Mucosa of rectum (tissue), 2 donors: Measurements from ENCODE around the gene ERICH3.

Source experiments
- H3K27ac ChIP-seq, 2 donors: one replicate each; pipeline ENCODE4 v1.7.0; 2013; ENCODE audit warnings: inconsistent platforms in 2 of 2, low read depth in 2 of 2, low read length in 2 of 2
- H3K27me3 ChIP-seq, 2 donors: one replicate each; pipeline ENCODE4 v1.7.0; 2013; ENCODE audit warnings: low read length in 2 of 2; ENCODE audit not compliant: control insufficient read depth in 2 of 2, insufficient read depth in 2 of 2
- H3K36me3 ChIP-seq, 2 donors: one replicate each; pipeline ENCODE4 v1.7.0; 2013; ENCODE audit warnings: low read length in 2 of 2; ENCODE audit not compliant: control insufficient read depth in 2 of 2, insufficient read depth in 2 of 2
- H3K4me1 ChIP-seq, 2 donors: one replicate each; pipeline ENCODE4 v1.7.0; 2013; ENCODE audit warnings: low read length in 2 of 2, mild to moderate bottlenecking in 1 of 2; ENCODE audit not compliant: control insufficient read depth in 2 of 2, insufficient read depth in 2 of 2
- H3K4me3 ChIP-seq, 2 donors: one replicate each; pipeline ENCODE4 v1.7.0; 2013; ENCODE audit warnings: low read length in 2 of 2
- H3K9ac ChIP-seq, 2 donors: one replicate each; pipeline ENCODE4 v1.7.0; 2013; ENCODE audit warnings: low read length in 2 of 2, low read depth in 1 of 2, mild to moderate bottlenecking in 1 of 2
- H3K9me3 ChIP-seq, 2 donors: one replicate each; pipeline ENCODE4 v1.7.0; 2013; ENCODE audit warnings: low read length in 2 of 2; ENCODE audit not compliant: control insufficient read depth in 2 of 2
- donor health status: healthy.
- donor health status: Normal muscosa, but diverticular disease.

Gene ERICH3

GRCh38 chr1:74673351-74674111 lies at the start of gene ERICH3:
Gene ERICH3, minus strand, starts transcription at chr1:74673792. Its CDS starts 273 bp downstream, at chr1:74673519.
- Histone ChIP-seq H3K9me3 (no peaks in the 10 kb centered on the region), H3K36me3 (no peaks in the 10 kb centered on the region), H3K27me3 (peaks cover 6 to 9% of the 10 kb centered on the region in 2 donors), H3K27ac (no peak within 1 kb of the TSS), H3K4me3 (peak within 1 kb of the TSS in 1 of 2 donors; percentile 53), H3K4me1 (peaks cover 0 to 2% of the 10 kb centered on the region in 2 donors), H3K9ac (no peak within 1 kb of the TSS)

- no peak overlapping the region for H3K27ac ChIP-seq
- H3K4me3 ChIP-seq: no peak overlapping the region
- no peaks in the 10 kb centered on the region for H3K4me1 ChIP-seq
- no peak overlapping the region for H3K9ac ChIP-seq
- H3K27me3 ChIP-seq: no peaks in the 10 kb centered on the region
- H3K36me3 ChIP-seq: peaks cover 20 to 42% of the 10 kb centered on the region in 2 donors
- H3K9me3 ChIP-seq: no peaks in the 10 kb centered on the region
Observed at GRCh38 chr1:74717626-74718025, 44.0 kb upstream of the ERICH3 start.

- no peak overlapping the region for H3K9ac ChIP-seq
- no peaks in the 10 kb centered on the region for H3K27me3 ChIP-seq
- no peak overlapping the region for H3K4me3 ChIP-seq
- H3K9me3 ChIP-seq: no peaks in the 10 kb centered on the region
- peaks cover 20 to 36% of the 10 kb centered on the region in 2 donors for H3K36me3 ChIP-seq
- H3K4me1 ChIP-seq: no peaks in the 10 kb centered on the region
- no peak overlapping the region for H3K27ac ChIP-seq
Observed at GRCh38 chr1:74716822-74717221, 43.2 kb upstream of the ERICH3 start.

GRCh38 chr1:74715806-74716205 lies 42.2 kb upstream of the ERICH3 start:
- H3K9ac ChIP-seq: no peak overlapping the region
- H3K9me3 ChIP-seq: no peaks in the 10 kb centered on the region
- H3K27me3 ChIP-seq: no peaks in the 10 kb centered on the region
- no peak overlapping the region for H3K27ac ChIP-seq
- no peaks in the 10 kb centered on the region for H3K4me1 ChIP-seq
- peaks cover 19 to 26% of the 10 kb centered on the region in 2 donors for H3K36me3 ChIP-seq
- H3K4me3 ChIP-seq: no peak overlapping the region

- H3K27ac ChIP-seq: no peak overlapping the region
- H3K4me3 ChIP-seq: no peak overlapping the region
- H3K36me3 ChIP-seq: peaks cover 13 to 25% of the 10 kb centered on the region in 2 donors
- no peak overlapping the region for H3K9ac ChIP-seq
- H3K9me3 ChIP-seq: no peaks in the 10 kb centered on the region
- no peaks in the 10 kb centered on the region for H3K27me3 ChIP-seq
- no peaks in the 10 kb centered on the region for H3K4me1 ChIP-seq
Observed at GRCh38 chr1:74715236-74715502, 41.6 kb upstream of the ERICH3 start.

GRCh38 chr1:74714429-74715235 lies 41.0 kb upstream of the ERICH3 start:
- Histone ChIP-seq H3K9ac (no peak overlapping the region), H3K27ac (no peak overlapping the region), H3K36me3 (peaks cover 10 to 25% of the 10 kb centered on the region in 2 donors), H3K4me1 (no peaks in the 10 kb centered on the region), H3K27me3 (no peaks in the 10 kb centered on the region), H3K9me3 (no peaks in the 10 kb centered on the region), H3K4me3 (no peak overlapping the region)

GRCh38 chr1:74713849-74714248 lies 40.3 kb upstream of the ERICH3 start:
- no peaks in the 10 kb centered on the region for H3K9me3 ChIP-seq
- no peak overlapping the region for H3K27ac ChIP-seq
- no peak overlapping the region for H3K4me3 ChIP-seq
- no peaks in the 10 kb centered on the region for H3K27me3 ChIP-seq
- no peak overlapping the region for H3K9ac ChIP-seq
- no peaks in the 10 kb centered on the region for H3K4me1 ChIP-seq
- H3K36me3 ChIP-seq: peaks cover 15 to 28% of the 10 kb centered on the region in 2 donors

GRCh38 chr1:74712881-74713280 lies 39.3 kb upstream of the ERICH3 start:
- Histone ChIP-seq H3K4me1 (no peaks in the 10 kb centered on the region), H3K9me3 (no peaks in the 10 kb centered on the region), H3K36me3 (peaks cover 15 to 27% of the 10 kb centered on the region in 2 donors), H3K4me3 (no peak overlapping the region), H3K27ac (no peak overlapping the region), H3K27me3 (no peaks in the 10 kb centered on the region), H3K9ac (no peak overlapping the region)

- Histone ChIP-seq H3K9me3 (no peaks in the 10 kb centered on the region), H3K4me1 (no peaks in the 10 kb centered on the region), H3K9ac (no peak overlapping the region), H3K27me3 (no peaks in the 10 kb centered on the region), H3K36me3 (peaks cover 3 to 8% of the 10 kb centered on the region in 2 donors), H3K27ac (no peak overlapping the region), H3K4me3 (no peak overlapping the region)
Observed at GRCh38 chr1:74703386-74704182, 30.0 kb upstream of the ERICH3 start.

GRCh38 chr1:74699331-74699730 lies 25.7 kb upstream of the ERICH3 start:
- Histone ChIP-seq H3K4me1 (no peaks in the 10 kb centered on the region), H3K27me3 (no peaks in the 10 kb centered on the region), H3K9ac (no peak overlapping the region), H3K36me3 (peaks cover 0 to under 1% of the 10 kb centered on the region in 2 donors), H3K4me3 (no peak overlapping the region), H3K27ac (no peak overlapping the region), H3K9me3 (no peaks in the 10 kb centered on the region)
